OCI-LY1 (cell line): ENCODE results near the gene TNS1.

Source experiments
- H2AFZ ChIP-seq: fragments of 200-600 bp; sonication (generic), shearing (Covaris generic); 2 replicates; pipeline ENCODE4 v1.6.0; 2014; ENCODE audit warnings: antibody characterized with exemption, mild to moderate bottlenecking, low read length
- H3F3A ChIP-seq: fragments of 200-600 bp; sonication (generic), shearing (Covaris generic); 2 replicates; pipeline ENCODE4 v1.6.0; 2014; ENCODE audit warnings: mild to moderate bottlenecking, antibody characterized with exemption, low read length, moderate library complexity; ENCODE audit not compliant: insufficient read depth
- H3K27ac ChIP-seq: fragments of 200-600 bp; sonication (generic); 2 replicates; pipeline ENCODE4 v1.5.1; 2014; ENCODE audit warnings: low read length, mixed run types, mild to moderate bottlenecking, low read depth; ENCODE audit not compliant: poor library complexity, severe bottlenecking
- H3K27me3 ChIP-seq: fragments of 200-600 bp; sonication (generic); 2 replicates; pipeline ENCODE4 v1.6.0; 2014; ENCODE audit warnings: antibody characterized with exemption, mild to moderate bottlenecking, low read length, moderate library complexity; ENCODE audit not compliant: insufficient read depth
- H3K36me3 ChIP-seq: fragments of 200-600 bp; sonication (generic); 2 replicates; pipeline ENCODE4 v1.6.1; 2014; ENCODE audit warnings: mild to moderate bottlenecking, antibody characterized with exemption, low read length, moderate library complexity, mixed read lengths; ENCODE audit not compliant: insufficient read depth
- H3K4me1 ChIP-seq: fragments of 200-600 bp; sonication (generic); 2 replicates; pipeline ENCODE4 v1.5.1; 2014; ENCODE audit warnings: mild to moderate bottlenecking, low read length, moderate library complexity; ENCODE audit not compliant: insufficient read depth, severe bottlenecking
- H3K4me2 ChIP-seq: fragments of 200-600 bp; sonication (generic), shearing (Covaris generic); 2 replicates; pipeline ENCODE4 v1.6.1; 2014; ENCODE audit warnings: low read length
- H3K4me3 ChIP-seq: fragments of 200-600 bp; sonication (generic); 2 replicates; pipeline ENCODE4 v1.5.1; 2014; ENCODE audit warnings: low read length, low read depth, mild to moderate bottlenecking, mixed read lengths; ENCODE audit not compliant: poor library complexity, severe bottlenecking
- H3K79me2 ChIP-seq: fragments of 200-600 bp; shearing (Covaris generic); 2 replicates; pipeline ENCODE4 v1.6.1; 2016; ENCODE audit warnings: mixed run types, low read length, mixed read lengths; ENCODE audit not compliant: insufficient read depth
- H3K9ac ChIP-seq: fragments of 200-600 bp; sonication (generic), shearing (Covaris generic); 2 replicates; pipeline ENCODE4 v1.6.1; 2014; ENCODE audit warnings: mild to moderate bottlenecking, low read length, mixed read lengths
- H3K9me2 ChIP-seq: fragments of 200-600 bp; sonication (generic), shearing (Covaris generic); 2 replicates; pipeline ENCODE4 v1.6.1; 2014; ENCODE audit warnings: low read depth, mild to moderate bottlenecking, low read length, mixed read lengths
- H3K9me3 ChIP-seq: fragments of 200-600 bp; shearing (Covaris generic); 2 replicates; pipeline ENCODE4 v1.6.1; 2014; ENCODE audit warnings: low read length, mixed read lengths
- H4K20me1 ChIP-seq: fragments of 200-600 bp; sonication (generic), shearing (Covaris generic); 2 replicates; pipeline ENCODE4 v1.6.0; 2016; ENCODE audit warnings: mild to moderate bottlenecking, low read length; ENCODE audit not compliant: insufficient read depth
- EZH2 ChIP-seq: fragments of 200-600 bp; sonication (generic), shearing (Covaris generic); IDR thresholded peaks from 2 replicates; pipeline ENCODE4 v1.8.0; 2017; ENCODE audit warnings: borderline replicate concordance, mixed run types, mild to moderate bottlenecking, antibody characterized with exemption, low read length, moderate library complexity, mixed read lengths
- TF ChIP-seq, protein P1 (sequence below): fragments of 200-600 bp; sonication (generic), shearing (Covaris generic); IDR thresholded peaks from 2 replicates; pipeline ENCODE4 v1.5.1; 2017; ENCODE audit warnings: mild to moderate bottlenecking, antibody characterized with exemption, low read length, moderate library complexity, mixed read lengths

Gene TNS1

GRCh38 chr2:217845301-217845700 lies 157.5 kb downstream of the TNS1 start:
- Histone ChIP-seq H2AFZ (no peak overlapping the region), H3K27me3 (no peaks in the 10 kb centered on the region), H3K9ac (no peak overlapping the region), H3K9me2 (no peaks in the 10 kb centered on the region), H3K4me2 (no peak overlapping the region), H4K20me1 (no peaks in the 10 kb centered on the region), H3K27ac (no peak overlapping the region), H3F3A (no peaks in the 10 kb centered on the region), H3K4me1 (no peaks in the 10 kb centered on the region), H3K4me3 (no peak overlapping the region), H3K79me2 (no peaks in the 10 kb centered on the region), H3K36me3 (no peaks in the 10 kb centered on the region), H3K9me3 (no peaks in the 10 kb centered on the region)
- no peak for TF ChIP-seq EZH2
- TF ChIP-seq, protein P1, sequence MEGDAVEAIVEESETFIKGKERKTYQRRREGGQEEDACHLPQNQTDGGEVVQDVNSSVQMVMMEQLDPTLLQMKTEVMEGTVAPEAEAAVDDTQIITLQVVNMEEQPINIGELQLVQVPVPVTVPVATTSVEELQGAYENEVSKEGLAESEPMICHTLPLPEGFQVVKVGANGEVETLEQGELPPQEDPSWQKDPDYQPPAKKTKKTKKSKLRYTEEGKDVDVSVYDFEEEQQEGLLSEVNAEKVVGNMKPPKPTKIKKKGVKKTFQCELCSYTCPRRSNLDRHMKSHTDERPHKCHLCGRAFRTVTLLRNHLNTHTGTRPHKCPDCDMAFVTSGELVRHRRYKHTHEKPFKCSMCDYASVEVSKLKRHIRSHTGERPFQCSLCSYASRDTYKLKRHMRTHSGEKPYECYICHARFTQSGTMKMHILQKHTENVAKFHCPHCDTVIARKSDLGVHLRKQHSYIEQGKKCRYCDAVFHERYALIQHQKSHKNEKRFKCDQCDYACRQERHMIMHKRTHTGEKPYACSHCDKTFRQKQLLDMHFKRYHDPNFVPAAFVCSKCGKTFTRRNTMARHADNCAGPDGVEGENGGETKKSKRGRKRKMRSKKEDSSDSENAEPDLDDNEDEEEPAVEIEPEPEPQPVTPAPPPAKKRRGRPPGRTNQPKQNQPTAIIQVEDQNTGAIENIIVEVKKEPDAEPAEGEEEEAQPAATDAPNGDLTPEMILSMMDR = no peak

- H3K79me2 ChIP-seq = no peaks in the 10 kb centered on the region
- no peak overlapping the region for H3K4me2 ChIP-seq
- no peaks in the 10 kb centered on the region for H3K9me2 ChIP-seq
- H3K9me3 ChIP-seq = no peaks in the 10 kb centered on the region
- no peaks in the 10 kb centered on the region for H3F3A ChIP-seq
- no peak overlapping the region for H3K27ac ChIP-seq
- no peak overlapping the region for H3K9ac ChIP-seq
- H3K4me1 ChIP-seq = no peaks in the 10 kb centered on the region
- H4K20me1 ChIP-seq = no peaks in the 10 kb centered on the region
- H3K4me3 ChIP-seq = no peak overlapping the region
- no peaks in the 10 kb centered on the region for H3K36me3 ChIP-seq
- H2AFZ ChIP-seq = no peak overlapping the region
- TF ChIP-seq, protein P1 = no peak
- no peak for TF ChIP-seq EZH2
- no peaks in the 10 kb centered on the region for H3K27me3 ChIP-seq
Measured at GRCh38 chr2:217844696-217845095, 158.1 kb downstream of the TNS1 start.

DNA sequence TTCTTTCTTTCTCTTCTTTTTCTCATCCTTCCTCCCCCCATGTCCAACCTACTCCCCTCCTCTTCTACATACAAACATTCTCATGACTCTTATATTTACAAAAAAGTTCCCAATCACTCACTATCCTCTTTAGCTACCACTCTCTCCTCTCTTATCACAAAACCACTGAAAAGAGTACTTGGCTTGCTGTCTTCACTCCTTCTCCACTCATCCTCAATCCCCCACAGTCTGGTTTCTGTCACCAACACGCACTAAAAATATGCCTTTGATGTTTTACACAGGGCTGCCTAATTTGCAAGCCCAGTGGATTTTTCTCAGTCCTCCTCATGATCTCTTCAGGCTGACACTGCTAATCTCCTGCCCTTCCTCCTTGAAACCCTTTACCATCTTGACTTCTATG lies 159.5 kb downstream of the TNS1 start:
- no peaks in the 10 kb centered on the region for H3K79me2 ChIP-seq
- H3K4me2 ChIP-seq = no peak overlapping the region
- no peak overlapping the region for H3K4me3 ChIP-seq
- no peaks in the 10 kb centered on the region for H3K9me2 ChIP-seq
- no peak overlapping the region for H3K9ac ChIP-seq
- H3K27ac ChIP-seq = no peak overlapping the region
- no peaks in the 10 kb centered on the region for H3K9me3 ChIP-seq
- H3F3A ChIP-seq = no peaks in the 10 kb centered on the region
- no peaks in the 10 kb centered on the region for H3K27me3 ChIP-seq
- H4K20me1 ChIP-seq = no peaks in the 10 kb centered on the region
- TF ChIP-seq, protein P1 = no peak
- H3K4me1 ChIP-seq = no peaks in the 10 kb centered on the region
- no peak overlapping the region for H2AFZ ChIP-seq
- H3K36me3 ChIP-seq = no peaks in the 10 kb centered on the region
